Activated CD4-positive, alpha-beta T cell treated with anti-CD3 and anti-CD28 coated beads for 4 hours (primary cell): ENCODE results near the gene DHRS2.
A peak's percentile ranks its signal among the peaks of the same experiment; 100 is the strongest.

Experiments used
- DNase-seq, 2 donors: peaks; one replicate each; pipeline ENCODE4 v3.0.0-alpha.2; 2020

DHRS2 gene

DNA sequence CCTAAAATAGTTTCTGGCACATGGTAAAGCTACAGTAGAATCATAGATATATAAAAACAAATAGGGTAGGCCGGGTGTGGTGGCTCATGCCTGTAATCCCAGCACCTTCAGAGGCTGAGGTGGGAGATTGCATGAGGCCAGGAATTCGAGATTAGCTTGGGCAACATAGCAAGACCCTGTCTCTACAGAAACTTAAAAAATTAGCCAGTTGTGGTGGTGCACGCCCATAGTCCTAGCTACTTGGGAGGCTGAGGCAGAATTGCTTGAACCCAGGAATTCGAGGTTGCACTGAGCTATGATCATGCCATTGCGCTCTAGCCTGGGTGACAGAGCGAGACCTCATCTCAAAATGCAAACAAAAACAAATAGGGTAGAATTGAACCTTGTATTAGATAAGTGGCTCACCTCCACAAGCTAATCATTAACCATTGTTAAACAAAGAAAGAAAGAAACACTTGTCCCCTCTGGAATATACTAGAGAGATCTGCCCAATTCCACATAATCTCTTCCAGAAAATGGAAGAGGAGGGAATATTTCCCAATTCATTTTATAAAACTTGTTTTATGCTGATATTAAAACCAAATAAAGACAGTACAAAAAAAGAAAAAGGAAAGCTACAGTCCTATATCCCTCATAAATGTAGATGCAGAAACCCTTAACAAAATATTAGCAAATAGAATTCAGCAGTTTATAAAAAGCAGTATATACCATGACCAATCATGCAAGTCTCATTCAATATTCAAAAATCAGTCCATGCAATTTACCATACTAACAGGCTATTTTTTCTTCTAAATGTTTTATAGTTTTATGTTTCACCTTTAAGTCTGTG lies 22.7 kb upstream of the DHRS2 start:
- DNase-seq, result no peak

DNA sequence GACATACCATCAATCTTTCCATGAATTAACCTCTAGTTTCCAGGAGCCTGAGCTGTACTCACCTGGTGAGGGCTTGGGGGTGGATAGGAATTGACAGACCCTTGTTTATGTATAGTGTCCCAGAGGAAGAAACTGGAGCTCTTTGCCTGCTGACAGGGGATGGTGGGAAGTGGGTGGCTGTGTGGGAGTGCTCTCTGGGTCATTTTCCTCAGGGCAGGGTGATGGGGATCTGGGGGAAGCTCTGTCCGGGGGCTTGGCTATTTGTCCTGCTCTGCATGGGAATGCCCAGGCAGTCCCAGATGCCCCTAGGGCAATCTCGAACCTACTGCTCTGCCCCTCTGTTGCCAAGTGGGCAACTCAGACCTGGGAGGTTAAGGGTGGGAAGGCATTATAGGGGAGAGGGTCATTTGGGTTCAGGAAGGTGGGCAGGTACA lies 21.8 kb upstream of the DHRS2 start:
- DNase-seq, result no peak

DNA sequence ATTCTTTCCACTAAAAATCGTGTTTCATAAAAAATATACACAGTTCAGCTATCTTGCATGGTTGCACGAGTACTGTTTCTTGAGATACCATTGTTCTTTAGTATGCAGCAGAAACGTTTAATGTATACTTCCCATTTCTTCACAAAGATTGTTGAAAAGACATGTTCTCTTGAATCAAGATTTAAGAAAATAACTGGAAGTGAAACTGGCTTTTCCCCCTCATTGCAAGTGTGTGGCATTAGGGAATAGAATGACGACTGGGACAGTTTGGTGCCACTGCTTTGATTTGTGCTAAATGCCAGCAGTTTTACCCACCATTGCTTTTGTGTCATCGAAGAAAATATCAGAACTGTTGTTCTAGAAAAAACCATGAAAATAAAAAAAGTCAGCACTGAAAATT lies 20.3 kb upstream of the DHRS2 start:
- no peak for DNase-seq

DNA sequence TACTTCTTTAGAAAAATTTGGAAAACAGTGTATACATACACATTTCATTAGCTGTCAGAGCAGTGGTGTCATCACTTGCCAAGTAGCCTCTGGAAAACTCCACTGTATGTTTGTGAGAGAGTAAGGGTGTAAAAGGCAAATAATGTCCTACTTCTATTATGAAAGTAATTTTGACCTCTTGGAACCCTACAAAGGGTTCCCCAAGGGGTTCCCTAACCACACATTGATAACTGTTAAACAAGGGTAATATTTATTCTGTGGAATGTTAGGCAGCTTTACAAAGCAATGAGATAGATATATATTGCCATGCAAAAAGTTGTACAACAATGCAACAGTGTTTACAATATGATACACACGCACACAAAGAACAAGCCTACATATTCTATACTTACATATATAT lies 18.6 kb upstream of the DHRS2 start:
- DNase-seq, result no peak

DNA sequence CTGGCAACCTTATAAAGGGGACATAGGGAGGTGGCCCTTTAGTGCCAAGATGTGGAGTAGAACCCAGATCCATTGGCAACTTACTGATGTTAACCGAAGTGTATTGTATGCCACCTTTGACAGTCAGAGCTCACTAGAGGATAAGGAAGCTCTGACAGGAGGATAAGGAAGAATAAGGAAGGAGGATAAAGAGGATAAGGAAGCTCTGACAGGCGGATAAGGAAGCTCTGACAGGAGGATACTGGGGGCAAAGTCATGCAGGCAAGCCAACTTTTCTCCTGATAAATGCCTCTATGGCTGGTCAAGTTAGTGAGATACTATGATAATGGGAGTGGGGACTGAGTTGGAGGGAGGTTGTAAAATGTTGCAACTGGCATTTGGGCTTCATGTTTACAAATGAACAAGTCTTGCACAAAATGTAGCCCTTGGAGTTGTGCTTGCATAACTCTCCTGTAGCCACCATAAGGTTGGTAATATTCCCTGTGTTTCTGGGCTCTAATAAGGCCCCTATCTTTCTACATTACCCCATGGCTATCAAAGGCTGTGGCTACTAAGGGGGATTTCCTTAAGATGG lies 17.7 kb upstream of the DHRS2 start:
- no peak for DNase-seq

DNA sequence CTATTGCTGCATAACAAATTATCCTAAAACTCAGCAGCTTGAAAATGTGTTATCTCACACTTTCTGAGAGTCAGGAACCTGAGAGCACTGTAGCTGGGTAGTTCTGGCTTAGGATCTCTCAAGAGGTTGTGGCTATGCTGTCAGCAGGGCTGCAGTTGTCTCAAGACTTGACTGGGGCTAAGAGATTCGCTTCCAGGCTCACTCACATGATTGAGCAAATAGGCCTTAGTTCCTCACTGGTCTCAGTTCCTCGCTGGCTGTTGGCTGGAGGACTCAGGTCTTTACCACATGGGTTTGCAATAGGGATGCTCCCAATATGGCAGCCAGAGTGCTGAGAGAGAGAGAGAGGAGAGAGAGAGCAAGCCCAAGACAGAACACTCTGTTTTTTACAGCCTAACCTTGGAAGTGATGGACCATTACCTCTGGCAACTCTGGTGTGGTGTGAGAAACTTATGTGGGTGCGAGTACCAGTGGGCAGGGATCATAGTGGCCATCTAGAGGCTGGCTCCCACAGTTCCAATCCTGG lies 15.9 kb upstream of the DHRS2 start:
- DNase-seq, result no peak

DNA sequence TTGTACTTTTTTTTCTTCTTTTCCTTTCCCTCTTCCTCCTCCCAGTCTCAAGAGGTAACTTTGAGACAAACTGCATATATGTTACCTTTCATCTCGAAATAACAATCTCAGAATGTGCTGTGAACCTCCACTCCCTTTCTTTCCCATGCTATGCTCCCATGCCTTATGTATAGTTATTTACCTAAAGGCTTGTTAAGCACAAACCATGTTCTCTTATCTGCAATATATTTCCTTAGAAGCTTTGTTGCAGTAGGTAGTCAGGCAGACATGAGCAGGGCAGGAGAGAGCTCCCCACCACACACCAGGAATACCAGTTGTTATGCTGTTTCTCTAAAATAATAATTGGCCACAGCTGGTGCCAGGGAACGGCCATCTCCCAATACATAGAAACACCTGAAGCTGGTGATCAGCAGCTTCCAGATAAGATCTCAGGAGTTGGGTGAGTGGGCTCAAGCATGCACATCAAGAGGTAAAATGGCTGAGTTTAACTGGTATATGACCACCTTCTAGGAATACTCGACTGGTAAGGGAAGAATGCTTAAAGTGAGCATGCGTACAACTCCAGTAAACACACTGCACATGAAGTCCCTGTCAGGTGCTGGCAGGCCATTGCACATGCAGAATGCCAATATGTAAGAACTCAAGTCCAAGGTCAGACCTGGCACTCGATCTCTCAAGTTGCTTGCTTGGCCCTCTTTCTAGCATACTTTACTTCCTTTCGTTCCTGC lies 14.8 kb upstream of the DHRS2 start:
- DNase-seq, result no peak

DNA sequence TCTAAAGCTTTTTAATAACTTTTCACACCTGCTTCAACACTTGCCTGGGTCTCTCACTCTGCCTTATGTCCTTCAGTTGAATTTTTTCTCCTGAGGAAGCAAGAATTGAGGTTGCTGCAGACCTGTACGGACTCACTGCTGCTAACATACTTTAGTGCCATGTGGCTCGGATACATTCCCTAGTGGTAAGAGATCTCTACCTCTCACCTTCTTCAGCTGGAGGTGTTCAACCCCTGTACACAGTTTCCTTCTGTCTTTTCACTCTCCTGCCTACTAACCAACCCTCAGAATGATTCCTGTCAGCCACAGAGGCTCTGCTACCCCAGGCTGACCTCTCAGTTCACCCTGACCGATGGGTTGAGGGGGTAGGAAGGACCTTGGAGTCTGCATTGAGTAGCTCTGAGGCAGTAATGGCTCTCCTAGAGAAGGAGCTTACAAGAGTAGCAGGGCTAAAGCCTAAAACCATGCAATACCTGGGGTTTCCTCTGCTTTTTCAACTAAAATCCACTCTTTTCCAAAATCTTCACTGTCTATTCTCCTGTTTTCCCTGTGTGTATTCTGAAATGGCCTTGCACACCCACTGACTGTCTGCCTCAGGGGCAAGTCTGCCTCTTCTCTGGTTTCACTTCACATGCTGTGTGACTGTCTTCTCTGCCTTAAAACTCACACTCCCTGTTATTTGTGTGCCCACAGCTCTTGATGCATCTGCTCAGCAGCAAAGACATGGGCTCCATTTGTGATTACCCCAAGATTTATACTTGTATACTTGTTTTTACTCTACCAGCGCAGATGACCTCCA lies 14.0 kb upstream of the DHRS2 start:
- DNase-seq, result no peak

DNA sequence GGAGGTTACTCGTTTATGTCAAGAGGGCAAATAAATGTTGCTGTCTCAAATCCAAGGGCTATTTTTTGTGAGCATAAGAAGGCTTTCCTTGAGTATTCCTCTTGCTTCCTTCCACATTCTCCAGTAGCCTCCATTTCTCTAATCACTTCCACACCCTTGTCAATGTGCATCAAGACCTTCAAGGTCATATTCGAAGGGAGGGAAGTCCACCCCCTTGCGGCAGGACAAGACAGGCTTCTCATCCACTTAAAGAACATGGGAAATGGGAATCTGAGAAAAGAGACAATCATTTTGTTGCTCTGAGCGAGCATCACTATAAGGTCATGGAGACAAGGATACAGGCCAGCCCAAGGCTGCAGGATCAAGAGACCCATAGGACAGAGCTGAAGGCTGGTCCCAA lies 13.2 kb upstream of the DHRS2 start:
- DNase-seq, result no peak

DNA sequence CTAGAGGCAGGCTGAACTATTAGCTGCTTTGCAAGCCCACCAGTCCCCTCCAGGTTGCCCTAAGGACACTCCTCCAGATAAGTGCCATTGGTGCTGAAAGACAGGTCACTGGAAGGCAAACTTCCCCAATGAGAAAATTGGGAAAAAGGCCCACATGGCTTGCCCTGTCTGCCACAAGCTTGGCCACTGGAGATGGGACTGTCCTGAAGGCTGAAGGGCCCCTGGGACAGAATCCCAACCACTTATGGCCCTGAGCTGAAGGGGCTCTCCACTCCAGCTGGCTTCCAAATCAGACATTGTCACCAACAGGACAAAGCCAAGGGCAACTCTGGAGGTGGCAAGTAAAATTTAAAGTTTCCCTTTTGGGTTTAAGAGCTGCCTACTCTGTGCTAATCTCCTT lies 12.2 kb upstream of the DHRS2 start:
- no peak for DNase-seq

DNA sequence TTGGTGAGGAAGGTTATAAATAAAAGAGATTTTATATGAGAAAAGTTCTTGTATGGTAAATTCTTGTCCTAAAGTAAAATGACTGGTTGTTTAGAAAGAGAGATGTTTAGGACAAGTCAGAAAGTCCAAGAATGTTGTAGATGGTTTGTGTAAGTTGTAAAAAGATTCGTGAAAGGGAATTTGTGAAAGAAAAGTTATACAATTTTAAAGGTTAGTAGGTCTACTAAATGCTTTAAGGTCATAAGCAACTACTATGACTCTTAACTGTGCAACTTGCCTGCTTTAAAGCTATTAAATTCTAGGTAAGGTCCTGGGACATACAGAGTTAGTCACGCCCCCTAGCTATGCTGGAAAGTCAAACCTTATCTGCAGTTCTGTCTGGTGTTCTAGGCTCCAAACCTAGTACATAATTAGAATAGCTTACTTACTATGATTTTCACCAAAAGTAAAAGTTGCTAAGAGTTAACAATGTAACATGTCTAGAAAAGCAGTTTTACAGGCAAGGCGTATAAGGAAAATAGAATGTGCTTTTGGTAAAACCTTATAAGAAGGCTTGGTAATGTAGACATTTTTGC lies 11.2 kb upstream of the DHRS2 start:
- DNase-seq, result no peak

DNA sequence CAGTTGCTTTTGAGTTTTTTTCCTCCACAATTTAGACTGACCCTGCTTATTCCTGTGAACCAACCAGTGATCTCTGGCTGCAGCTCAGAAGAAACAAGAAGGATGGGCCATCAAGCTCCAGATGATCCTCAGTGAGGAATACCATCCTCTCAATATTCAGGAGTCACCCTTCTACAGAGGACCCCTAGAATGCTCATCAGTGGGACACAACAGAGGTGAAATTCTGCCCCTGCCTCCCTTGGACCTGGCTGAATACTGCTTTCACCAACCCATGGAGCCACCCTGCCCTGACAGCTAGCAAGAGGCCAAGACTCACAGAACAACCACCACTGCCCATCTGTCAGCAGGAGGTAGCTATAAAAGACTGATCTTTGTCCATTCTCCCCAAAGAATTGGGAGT lies 9.2 kb upstream of the DHRS2 start:
- DNase-seq, result no peak

DNA sequence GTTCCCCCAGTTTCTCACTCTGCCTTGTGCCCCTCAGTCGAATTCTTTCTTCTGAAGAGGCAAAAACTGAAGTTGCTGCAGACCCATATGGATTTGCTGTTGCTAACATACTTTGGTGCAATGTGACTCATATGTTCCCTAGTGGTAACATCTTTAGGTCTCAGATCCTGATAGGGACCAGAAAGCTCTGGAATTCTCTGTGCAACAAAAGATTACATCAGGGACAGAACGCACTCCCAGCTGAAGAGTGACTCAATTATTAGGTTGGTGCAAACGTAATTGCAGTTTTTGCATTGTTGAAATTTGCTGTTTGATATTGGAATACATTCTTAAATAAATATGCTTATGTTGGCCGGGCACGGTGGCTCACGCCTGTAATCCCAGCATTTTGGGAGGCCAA lies 8.2 kb upstream of the DHRS2 start:
- no peak for DNase-seq

DNA sequence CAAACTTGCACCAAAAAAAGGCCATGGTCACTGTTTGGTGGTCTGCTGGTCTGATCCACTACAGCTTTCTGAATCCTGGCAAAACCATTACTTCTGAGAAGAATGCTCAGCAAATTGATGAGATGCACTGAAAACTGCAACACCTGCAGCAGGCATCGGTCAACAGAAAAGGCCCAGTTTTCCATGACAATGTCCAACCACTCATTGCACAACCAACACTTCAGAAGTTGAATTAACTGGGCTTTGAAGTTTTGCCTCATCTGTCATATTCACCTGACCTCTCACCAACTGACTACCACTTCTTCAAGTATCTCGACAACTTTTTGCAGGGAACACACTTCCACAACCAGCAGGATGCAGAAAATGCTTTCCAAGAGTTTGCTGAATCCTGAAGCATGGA lies 7.0 kb upstream of the DHRS2 start:
- no peak for DNase-seq

DNA sequence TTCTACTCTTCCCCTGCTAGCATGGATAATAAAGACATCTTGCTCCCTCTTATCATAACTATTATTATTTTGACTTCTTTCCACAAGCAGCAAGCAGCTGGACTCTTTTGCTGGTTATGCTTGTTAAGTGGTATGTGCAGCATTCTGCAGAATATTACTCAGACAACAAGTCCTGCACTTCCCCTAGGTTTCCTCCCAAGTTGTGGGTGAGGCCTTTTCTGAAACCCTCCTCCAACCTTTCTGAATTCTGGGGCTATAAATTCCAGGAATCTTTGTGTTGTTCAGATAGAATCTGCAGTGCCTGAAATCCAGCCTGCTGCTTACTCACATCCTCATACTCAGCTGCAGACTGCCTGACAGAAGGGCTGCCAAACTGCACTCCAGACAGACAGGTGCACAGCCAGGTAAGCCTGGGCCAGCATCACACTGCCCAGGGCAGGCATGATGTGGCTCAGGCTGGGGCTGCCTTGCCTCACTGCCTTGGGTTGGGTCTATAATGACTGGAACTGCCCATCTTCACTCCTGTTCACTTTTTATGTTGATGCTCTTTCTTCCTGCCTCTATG lies 6.2 kb upstream of the DHRS2 start:
- DNase-seq, result no peak

DNA sequence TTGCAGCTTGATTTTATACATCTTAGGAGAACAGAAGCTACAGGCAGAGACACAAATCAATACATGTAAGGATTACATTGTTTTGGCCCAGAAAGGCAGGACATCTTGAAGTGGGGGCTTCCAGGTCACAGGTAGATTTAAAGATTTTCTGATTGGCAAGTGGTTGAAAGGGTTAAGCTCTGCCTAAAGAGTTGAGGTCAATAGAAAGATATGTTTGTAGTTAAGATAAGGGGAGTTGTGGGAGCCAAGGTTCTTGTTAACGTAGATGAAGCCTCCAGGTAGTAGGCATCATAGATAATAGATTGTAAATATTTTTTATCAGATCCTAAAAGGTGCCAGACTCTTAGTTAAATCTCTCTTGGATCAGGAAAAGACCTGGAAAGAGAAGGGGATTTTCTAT lies 5.5 kb upstream of the DHRS2 start:
- no peak for DNase-seq

DNA sequence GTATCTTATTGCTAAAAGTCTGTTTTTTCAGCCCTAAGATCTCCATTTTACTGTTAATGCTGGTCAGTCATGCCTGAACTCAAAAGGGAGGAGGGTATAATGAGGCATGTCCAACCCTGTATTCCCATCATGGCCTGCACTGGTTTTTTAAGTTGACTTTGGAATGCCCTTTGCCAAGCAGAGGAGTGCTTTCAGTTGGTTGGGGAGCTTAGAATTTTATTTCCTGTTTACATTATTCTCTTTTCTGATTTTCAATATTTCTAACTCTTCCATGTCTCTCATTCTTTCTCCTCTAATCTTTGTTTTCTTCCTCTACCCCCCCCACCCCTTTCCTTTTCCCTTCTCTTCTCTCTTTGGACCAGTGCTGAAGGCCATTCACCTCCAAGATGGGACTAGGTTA lies 4.9 kb upstream of the DHRS2 start:
- no peak for DNase-seq

DNA sequence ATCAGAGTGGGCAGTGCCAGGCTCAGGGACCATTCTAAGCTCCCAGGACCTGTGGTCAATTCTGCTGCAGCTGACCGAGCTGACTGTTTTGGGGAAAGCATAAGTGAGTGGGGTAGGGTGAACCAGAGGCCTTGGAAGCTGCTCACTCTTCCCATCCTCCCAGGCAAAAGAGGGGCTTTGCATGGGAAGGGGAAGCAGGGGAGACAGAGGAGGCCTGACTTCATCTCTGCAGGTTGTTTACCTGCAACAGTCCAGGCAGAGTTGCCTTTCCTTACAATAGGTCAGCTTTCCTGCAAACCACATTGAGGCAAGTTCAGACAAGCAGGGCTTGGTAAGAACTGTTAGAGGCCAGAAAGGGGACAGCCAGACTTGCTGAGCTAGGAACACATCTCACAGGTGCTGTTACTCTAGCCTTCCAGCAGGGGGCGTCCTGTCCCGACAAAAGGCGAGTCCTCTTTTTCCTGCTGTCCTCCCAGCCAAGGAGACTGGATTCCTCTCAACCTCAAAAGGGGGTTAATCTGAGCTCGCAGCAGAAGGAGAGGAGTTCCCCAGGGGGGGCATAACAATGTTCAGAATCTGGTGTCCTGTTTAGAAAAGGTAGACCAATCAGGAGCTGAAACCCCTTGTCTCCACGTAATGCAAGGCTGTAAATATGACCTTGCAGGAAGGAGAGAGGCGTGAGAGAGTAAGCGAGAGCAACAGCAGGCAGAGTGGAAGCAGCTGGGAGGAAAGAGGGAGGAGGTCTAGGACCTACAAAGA lies 4.3 kb upstream of the DHRS2 start:
- DNase-seq, result peak; percentile 69 to 71

DNA sequence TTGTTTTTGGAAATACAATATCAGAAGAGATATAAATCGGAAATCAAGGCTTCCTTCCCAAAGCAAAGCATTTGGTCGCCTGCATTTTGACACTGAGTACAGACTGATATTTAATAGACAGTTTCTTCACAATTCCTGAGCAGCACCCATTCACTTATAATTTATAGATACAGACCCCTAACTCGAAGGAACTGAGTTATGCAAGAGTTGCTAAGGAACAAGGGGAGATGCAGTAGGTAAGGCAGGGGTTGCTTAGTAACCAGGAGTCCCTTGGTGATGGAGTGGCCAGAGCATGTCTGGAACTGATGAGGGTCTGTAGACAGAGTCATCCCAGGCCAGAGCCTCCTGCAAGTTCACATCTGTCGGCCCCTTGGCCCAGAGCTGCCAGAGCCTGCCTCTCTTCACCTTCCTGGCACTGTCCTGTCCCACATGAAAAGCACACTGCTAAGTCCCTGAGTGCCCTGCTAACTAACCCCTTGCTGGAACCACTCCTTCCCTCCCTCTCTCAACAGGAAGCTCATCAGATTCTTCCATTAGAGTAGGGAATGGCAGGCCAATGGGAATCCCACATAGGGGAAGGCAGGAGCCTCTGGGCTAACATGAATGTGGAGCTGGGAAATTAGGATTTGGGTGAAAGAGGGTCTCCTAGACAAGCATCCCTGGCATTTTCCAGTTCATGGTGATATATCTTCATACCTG lies 3.6 kb upstream of the DHRS2 start:
- no peak for DNase-seq

DNA sequence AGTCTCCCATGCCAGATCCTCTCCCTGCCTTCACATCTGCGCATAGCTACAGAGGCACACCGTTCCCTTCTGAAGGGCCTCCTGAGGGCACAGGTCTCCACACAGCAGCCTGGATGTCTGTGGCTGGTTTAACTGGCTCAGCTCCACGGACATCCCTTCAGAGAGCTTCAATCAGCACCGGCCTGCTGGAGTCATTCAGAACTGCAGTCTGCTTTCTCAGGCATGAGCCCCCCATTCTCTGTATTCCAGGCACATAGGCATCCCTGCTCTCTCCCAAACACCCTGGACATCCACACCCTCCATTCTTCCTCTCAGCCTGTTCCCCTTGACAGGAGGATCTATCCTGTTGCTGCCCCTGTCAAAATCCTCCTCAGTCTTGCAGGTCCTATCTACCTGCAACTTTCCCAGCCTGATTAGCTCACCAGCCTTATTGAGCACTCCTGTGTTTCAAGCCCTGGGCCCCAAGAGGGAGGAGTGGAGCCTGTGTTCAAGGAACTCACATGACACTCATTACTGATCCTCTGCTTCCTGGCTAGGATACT lies 2.9 kb upstream of the DHRS2 start:
- DNase-seq, result no peak
